ENCODE measurements around the gene CGNL1. TPM values are rescaled to one million over a fixed set of nuclear protein-coding genes. Genes with fewer than 3 reads are reported as not detected.

The CGNL1 gene
- total and polyA plus RNA-seq, 8 donors, result 0.29 to 36.2 (median 19.5) TPM

DNA sequence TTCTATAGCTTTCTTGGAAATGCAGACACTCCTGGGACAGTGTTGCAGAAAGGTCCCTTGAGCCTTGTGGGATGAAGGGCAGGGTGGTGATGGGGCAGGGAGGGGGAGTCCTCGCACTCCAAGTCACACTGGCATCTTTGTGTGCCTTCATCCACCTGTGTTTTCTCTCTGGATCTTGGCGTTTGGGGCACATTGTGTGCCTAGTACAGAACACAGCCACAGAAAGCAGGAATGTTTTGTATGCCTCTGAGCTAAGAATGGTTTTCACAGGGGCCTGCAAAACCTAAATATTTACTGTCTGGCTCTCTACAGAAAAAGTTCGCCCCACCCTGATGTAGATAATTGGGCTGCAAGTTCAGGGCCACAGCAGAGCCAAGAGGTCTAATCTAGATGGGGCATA, 221.1 kb downstream of the CGNL1 start:
- Histone ChIP-seq H3K27ac (peak overlapping the region; percentile 75 to 88 (median 81)), H3K9me3 (no peaks in the 10 kb centered on the region), H3K36me3 (no peaks in the 10 kb centered on the region), H3K4me3 (no peak overlapping the region), H3K4me1 (peaks cover 42 to 94% (median 68%) of the 10 kb centered on the region in 4 donors), H3K27me3 (peaks cover 0 to 5% (median 0%) of the 10 kb centered on the region in 3 donors)
- peak in 1 of 2 donors; percentile 49 for DNase-seq
- 21 to 47% (median 35%) methylated on average over 3 of the region's 3 CpGs for WGBS, 5 donors
- no peak for TF ChIP-seq EP300 (IDR thresholded peaks at IDR 0.05)
- TF ChIP-seq POLR2A (IDR thresholded peaks at IDR 0.05), result no peak
- TF ChIP-seq POLR2AphosphoS5 (IDR thresholded peaks at IDR 0.05), result peak in 2 of 3 donors; percentile 15 to 18
- TF ChIP-seq, protein P1, sequence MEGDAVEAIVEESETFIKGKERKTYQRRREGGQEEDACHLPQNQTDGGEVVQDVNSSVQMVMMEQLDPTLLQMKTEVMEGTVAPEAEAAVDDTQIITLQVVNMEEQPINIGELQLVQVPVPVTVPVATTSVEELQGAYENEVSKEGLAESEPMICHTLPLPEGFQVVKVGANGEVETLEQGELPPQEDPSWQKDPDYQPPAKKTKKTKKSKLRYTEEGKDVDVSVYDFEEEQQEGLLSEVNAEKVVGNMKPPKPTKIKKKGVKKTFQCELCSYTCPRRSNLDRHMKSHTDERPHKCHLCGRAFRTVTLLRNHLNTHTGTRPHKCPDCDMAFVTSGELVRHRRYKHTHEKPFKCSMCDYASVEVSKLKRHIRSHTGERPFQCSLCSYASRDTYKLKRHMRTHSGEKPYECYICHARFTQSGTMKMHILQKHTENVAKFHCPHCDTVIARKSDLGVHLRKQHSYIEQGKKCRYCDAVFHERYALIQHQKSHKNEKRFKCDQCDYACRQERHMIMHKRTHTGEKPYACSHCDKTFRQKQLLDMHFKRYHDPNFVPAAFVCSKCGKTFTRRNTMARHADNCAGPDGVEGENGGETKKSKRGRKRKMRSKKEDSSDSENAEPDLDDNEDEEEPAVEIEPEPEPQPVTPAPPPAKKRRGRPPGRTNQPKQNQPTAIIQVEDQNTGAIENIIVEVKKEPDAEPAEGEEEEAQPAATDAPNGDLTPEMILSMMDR (IDR thresholded peaks at IDR 0.05), result no peak
- intact Hi-C loops (cut with DNase I; ENCODE audit: low total_unique reads), result no loop called here

DNA sequence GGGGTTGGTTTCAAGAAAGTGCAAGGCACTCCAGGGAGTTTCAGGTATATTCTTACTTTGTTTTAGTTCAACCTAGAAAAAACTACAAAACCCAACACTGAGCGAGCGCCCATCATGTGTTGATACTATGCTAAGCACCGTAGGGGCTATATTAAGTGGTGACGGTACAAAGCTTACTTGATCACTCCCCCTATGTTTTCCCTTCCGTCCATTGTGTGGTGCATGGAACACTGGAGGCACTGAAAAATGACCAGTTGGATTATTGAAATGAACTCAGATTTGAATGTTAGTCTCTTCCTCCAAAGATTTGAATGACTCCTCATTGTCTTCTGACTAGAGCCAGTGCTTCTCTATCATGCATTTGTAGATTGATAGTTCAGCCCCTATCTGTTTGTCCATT, 222.0 kb downstream of the CGNL1 start:
- H3K36me3 ChIP-seq, result no peaks in the 10 kb centered on the region
- H3K9me3 ChIP-seq, result no peaks in the 10 kb centered on the region
- no peak for TF ChIP-seq POLR2AphosphoS5 (IDR thresholded peaks at IDR 0.05)
- no peak for TF ChIP-seq POLR2A (IDR thresholded peaks at IDR 0.05)
- TF ChIP-seq EP300 (IDR thresholded peaks at IDR 0.05), result no peak
- TF ChIP-seq, protein P1 (IDR thresholded peaks at IDR 0.05), result no peak
- WGBS, 5 donors, result 80 to 93% (median 86%) methylated on average over 5 of the region's 5 CpGs
- no peak overlapping the region for H3K4me3 ChIP-seq
- DNase-seq, result no peak
- intact Hi-C loops (cut with DNase I; ENCODE audit: low total_unique reads), result no loop called here
- peak overlapping the region; percentile 48 to 88 (median 75) for H3K27ac ChIP-seq
- H3K4me1 ChIP-seq, result peaks cover 42 to 89% (median 65%) of the 10 kb centered on the region in 4 donors
- no peaks in the 10 kb centered on the region for H3K27me3 ChIP-seq

DNA sequence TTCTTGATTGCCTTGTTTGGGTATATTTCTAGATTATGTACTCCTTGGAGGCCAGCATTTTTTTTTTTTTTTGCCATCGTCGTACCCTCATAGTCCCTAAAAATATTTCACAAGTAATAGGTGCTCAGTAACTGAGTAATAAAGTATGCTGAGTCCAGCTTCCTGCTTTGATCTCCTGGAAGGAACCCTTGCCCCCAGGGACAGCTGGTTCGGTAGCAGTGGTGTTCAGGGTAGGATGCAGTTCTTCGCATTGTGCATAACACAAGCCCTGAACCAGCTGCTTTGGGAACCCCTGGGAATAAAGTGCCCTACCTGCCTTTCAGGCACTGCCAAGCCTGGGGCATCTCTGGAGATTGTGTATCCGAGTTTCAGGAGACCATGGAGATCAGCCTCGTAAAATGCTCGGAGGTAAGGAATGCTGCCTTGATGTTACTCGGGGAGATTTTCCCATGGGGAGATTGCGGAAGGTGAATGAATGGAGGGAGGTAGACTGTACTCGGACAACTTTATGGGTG, 223.0 kb downstream of the CGNL1 start:
- H3K27ac ChIP-seq, result peak overlapping the region in 2 of 5 donors; percentile 81 to 88
- no peak overlapping the region for H3K4me3 ChIP-seq
- DNase-seq, result no peak
- intact Hi-C loops (cut with DNase I; ENCODE audit: low total_unique reads), result no loop called here
- TF ChIP-seq, protein P1 (IDR thresholded peaks at IDR 0.05), result no peak
- TF ChIP-seq POLR2A (IDR thresholded peaks at IDR 0.05), result no peak
- TF ChIP-seq EP300 (IDR thresholded peaks at IDR 0.05), result no peak
- no peak for TF ChIP-seq POLR2AphosphoS5 (IDR thresholded peaks at IDR 0.05)
- peaks cover 37 to 94% (median 69%) of the 10 kb centered on the region in 4 donors for H3K4me1 ChIP-seq
- 73 to 93% (median 88%) methylated on average over 10 of the region's 10 CpGs for WGBS, 5 donors
- H3K27me3 ChIP-seq, result no peaks in the 10 kb centered on the region
- no peaks in the 10 kb centered on the region for H3K36me3 ChIP-seq
- no peaks in the 10 kb centered on the region for H3K9me3 ChIP-seq

DNA sequence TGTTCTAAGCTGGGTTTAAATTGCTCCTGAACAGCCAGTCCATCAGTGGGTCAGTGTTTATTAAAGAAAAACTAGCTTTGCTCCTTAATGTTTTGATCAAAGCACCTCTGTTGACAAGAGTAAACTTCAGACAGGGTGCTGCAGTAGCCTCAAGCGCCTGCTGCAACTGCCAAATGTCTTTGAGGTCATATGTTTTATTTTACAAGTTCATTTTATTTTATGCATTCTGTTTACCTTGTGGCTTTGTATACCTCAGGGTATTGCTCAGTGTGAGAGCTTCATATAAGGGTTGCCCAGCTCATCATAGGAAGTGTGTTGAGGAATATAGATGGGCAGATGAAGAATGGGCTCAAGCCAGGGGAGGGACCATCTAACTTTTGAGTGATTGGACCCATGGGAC, 223.9 kb downstream of the CGNL1 start:
- intact Hi-C loops (cut with DNase I; ENCODE audit: low total_unique reads), result no loop called here
- Histone ChIP-seq H3K27me3 (no peaks in the 10 kb centered on the region), H3K36me3 (no peaks in the 10 kb centered on the region), H3K4me3 (no peak overlapping the region), H3K4me1 (peaks cover 29 to 91% (median 66%) of the 10 kb centered on the region in 4 donors), H3K9me3 (no peaks in the 10 kb centered on the region), H3K27ac (peak overlapping the region in 1 of 5 donors; percentile 88)
- TF ChIP-seq POLR2A (IDR thresholded peaks at IDR 0.05) (no peak), EP300 (IDR thresholded peaks at IDR 0.05) (no peak), POLR2AphosphoS5 (IDR thresholded peaks at IDR 0.05) (no peak)
- TF ChIP-seq, protein P1 (IDR thresholded peaks at IDR 0.05), result no peak
- no peak for DNase-seq
- 28 to 44% (median 34%) methylated on average over 1 of the region's 1 CpG for WGBS, 5 donors

Small RNA genes lying within 50 kb of the gene (small RNA-seq; reads per million reads assigned to genes)
- 0 reads per million in 4 donors for gene RNU6-844P

Other genes with a start within 250 kb of the CGNL1 start
- gene MYZAP, start 215.4 kb downstream of the CGNL1 start, total RNA-seq, result 10 to 100 TPM in 4 of 5 donors, not detected in 1; 15.2 to 59.8 (median 33.2) TPM
- 10 to 100 TPM in 2 of 3 donors, 1 to 10 TPM in 1; 9.4 to 31.3 (median 13.5) TPM for gene MYZAP, start 215.4 kb downstream of the CGNL1 start, polyA plus RNA-seq